Adipocyte (in vitro differentiated cells): ENCODE measurements around the gene ARFGAP1.
"Not testable (repeated sequence)": the region's sequence is repeated elsewhere in the genome, so short reads cannot be mapped to it uniquely, and the experiment has no call there.

Experiments used
- DNase-seq: peaks from one replicate; pipeline ENCODE4 v3.0.0-alpha.2; 2015; ENCODE audit warnings: low read depth
- H3K27me3 ChIP-seq: replicated peaks from 2 replicates; pipeline ENCODE4 v1.7.0; 2013; ENCODE audit warnings: mild to moderate bottlenecking, low read length, moderate library complexity; ENCODE audit not compliant: control insufficient read depth, insufficient read depth
- H3K36me3 ChIP-seq: 2 replicates; pipeline ENCODE4 v1.7.0; 2013; ENCODE audit warnings: low read length, mild to moderate bottlenecking, moderate library complexity; ENCODE audit not compliant: control insufficient read depth, insufficient read depth, severe bottlenecking
- H3K4me1 ChIP-seq: 2 replicates; pipeline ENCODE4 v1.7.0; 2013; ENCODE audit warnings: mild to moderate bottlenecking, low read length, moderate library complexity; ENCODE audit not compliant: control insufficient read depth, insufficient read depth
- H3K4me3 ChIP-seq: 2 replicates; pipeline ENCODE4 v1.7.0; 2013; ENCODE audit warnings: mild to moderate bottlenecking, low read length, moderate library complexity
- H3K9ac ChIP-seq: 2 replicates; pipeline ENCODE4 v1.7.0; 2013; ENCODE audit warnings: mild to moderate bottlenecking, low read length, moderate library complexity
- H3K9me3 ChIP-seq: 2 replicates; pipeline ENCODE4 v1.7.0; 2013; ENCODE audit warnings: mild to moderate bottlenecking, low read length, moderate library complexity; ENCODE audit not compliant: control insufficient read depth

Gene ARFGAP1

DNA sequence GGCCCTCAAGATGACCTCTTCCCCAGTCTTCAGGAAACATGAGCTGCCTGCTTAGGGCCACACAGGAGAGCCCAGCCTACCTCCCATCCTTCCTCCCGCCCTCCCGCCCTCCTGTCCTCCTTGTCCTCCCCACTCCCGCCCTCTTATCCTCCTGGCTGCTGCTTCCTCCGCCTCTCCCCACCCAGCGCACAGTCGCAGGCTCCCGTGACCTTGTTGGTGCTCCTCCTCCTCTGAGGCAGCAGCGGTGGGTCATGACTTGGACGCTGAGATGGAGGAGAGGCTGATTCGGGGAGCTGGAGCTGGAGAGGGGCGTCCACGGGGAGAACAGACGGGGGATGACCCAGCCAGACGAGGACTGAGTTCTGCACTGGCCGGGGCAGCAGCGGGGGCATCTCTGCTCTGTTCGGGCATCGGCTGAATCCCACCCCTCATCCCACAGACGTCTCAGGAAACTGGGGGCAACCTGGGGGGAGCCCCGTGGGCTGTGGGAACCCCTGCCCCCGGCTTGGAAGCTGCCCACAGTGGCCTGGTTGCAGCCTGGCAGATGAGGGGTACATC lies 56.2 kb downstream of the ARFGAP1 start:
- Histone ChIP-seq H3K4me3 (no peak overlapping the region), H3K9me3 (peaks cover 8% of the 10 kb centered on the region), H3K27me3 (peaks cover 48% of the 10 kb centered on the region), H3K4me1 (no peaks in the 10 kb centered on the region), H3K9ac (no peak overlapping the region), H3K36me3 (no peaks in the 10 kb centered on the region)
- no peak for DNase-seq

DNA sequence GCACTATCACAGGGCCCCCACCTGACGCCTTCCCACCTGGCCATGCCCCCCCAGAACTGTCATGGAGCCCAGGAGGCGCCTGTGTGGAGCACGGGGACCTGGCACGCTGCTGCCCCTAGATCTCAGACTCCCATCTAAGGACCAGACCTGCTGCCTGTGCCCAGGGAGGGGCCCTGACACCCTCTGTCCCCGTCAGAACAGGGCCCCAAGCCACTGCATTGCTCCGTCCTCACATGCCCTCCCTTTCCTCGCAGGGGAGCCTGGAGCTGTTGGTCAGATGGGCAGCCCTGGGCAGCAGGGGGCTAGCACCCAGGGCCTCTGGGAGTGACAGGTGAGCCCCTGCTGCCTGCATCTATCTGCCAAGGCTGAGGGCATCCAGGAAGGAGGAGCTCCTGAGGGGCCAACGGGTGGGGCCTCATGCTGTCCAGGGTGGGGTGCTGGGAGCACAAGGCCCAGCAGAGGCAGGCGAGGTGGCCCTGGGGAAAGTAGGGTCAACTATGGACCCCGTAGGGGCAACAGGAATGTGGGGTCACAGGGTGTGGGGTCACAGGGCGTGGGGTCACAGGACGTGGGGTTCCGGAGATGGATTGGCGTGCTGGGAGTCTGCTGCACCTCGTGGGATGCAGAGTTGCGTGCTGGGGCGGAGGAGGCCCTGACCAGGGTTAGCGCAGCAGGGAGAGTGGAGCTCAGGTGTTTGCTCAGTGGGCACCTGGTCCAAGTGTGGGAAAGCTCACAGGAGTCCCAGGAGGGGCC lies 56.9 kb downstream of the ARFGAP1 start:
- H3K27me3 ChIP-seq = peaks cover 48% of the 10 kb centered on the region
- DNase-seq = no peak
- no peaks in the 10 kb centered on the region for H3K36me3 ChIP-seq
- H3K9me3 ChIP-seq = peaks cover 13% of the 10 kb centered on the region
- no peak overlapping the region for H3K4me3 ChIP-seq
- no peak overlapping the region for H3K9ac ChIP-seq
- H3K4me1 ChIP-seq = no peaks in the 10 kb centered on the region

DNA sequence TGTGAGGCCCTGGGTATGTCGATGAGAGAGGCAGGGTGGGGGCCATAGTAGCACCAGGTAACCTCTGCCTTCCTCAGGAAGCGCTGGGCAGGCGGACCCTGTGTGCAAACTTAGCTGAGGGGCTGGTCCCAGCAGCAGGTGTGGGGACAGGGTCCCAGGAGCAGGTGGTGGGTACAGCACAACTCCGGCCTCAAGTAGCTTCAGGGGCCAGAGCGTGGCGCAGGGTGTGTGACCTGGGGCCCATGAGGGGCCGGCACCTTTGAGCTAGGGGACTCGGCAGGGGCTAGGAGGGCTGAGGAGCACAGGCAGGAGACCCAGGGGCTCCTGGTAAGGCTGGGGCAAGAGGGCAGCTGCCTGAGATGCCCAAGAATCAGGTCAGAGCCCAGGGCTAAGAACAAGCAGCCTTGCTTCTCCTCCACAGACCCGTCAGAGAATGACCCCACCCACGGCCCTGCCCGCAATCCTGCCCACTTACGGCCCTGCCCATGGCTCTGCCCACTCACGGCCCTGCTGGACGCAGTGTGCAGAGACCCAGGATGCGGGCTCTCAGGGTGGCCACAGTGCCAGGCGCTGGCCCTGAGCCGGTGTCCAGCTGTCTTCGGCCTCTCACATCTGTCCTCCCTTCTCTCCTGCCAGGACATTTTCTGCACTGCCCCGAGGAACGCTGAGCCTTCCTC lies 57.6 kb downstream of the ARFGAP1 start:
- Histone ChIP-seq H3K9me3 (peaks cover 13% of the 10 kb centered on the region), H3K36me3 (no peaks in the 10 kb centered on the region), H3K4me3 (no peak overlapping the region), H3K9ac (no peak overlapping the region), H3K4me1 (no peaks in the 10 kb centered on the region), H3K27me3 (peaks cover 46% of the 10 kb centered on the region)
- no peak for DNase-seq

DNA sequence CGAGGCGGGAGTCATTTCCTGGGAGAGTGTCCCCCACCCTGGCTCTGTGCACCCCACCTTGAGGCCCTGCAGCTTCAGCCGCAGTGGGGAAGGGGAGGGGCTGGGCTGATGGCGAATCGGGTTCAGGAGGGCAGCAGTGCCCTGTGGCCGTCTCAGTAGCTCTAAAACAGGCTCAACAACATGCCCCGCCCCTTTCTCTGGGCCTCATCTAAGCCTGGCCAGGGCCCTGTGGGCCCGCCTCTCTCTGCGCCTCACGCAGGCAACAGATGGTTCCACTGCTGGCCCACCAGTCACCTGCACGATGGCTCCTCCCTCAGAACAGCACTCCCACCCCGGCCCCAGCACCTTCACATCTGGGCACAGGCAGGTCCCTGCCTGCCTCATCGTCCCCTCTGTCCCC lies 58.3 kb downstream of the ARFGAP1 start:
- H3K4me3 ChIP-seq = no peak overlapping the region
- H3K36me3 ChIP-seq = no peaks in the 10 kb centered on the region
- no peaks in the 10 kb centered on the region for H3K4me1 ChIP-seq
- peaks cover 54% of the 10 kb centered on the region for H3K27me3 ChIP-seq
- H3K9ac ChIP-seq = no peak overlapping the region
- H3K9me3 ChIP-seq = peaks cover 13% of the 10 kb centered on the region
- DNase-seq = no peak

DNA sequence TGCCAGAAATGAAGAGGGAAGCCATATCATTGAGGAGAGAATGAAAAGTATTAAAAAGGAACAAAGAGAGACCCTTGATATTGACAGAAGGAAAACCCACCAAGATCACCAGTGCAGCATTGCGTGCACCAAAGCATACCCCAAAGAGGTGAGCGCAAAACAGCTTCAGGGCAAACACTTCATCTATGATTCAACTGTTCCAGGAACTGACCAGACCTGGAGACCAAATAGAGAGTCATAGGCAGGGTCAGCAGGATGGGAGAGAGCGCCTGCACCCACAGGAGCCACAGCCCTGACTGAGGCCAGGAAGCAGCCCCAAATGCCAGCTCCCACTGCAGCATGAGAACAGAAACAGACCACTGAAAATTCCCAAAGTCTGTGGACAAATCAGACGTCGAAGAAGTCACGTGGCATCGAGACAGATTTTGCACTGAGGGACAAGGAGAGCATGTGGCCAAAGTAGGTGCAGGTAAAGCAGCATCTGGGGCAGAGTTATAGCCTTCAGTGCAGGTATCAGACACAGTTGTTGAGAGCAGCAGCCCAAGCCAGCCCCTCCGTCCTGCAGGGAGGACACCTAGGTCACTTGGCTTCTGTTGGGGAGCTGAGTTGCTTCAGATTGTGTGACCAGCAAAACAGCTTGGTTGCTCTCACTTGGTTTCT lies 59.3 kb downstream of the ARFGAP1 start:
- Histone ChIP-seq H3K36me3 (no peaks in the 10 kb centered on the region), H3K4me3 (no peak overlapping the region), H3K9ac (no peak overlapping the region), H3K4me1 (no peaks in the 10 kb centered on the region), H3K9me3 (peaks cover 13% of the 10 kb centered on the region), H3K27me3 (peaks cover 61% of the 10 kb centered on the region)
- DNase-seq = no peak

- Histone ChIP-seq H3K9ac (no peak overlapping the region), H3K4me3 (no peak overlapping the region), H3K36me3 (no peaks in the 10 kb centered on the region), H3K27me3 (peaks cover 60% of the 10 kb centered on the region), H3K9me3 (peaks cover 13% of the 10 kb centered on the region), H3K4me1 (no peaks in the 10 kb centered on the region)
- DNase-seq = no peak
Observed at GRCh38 chr20:63332488-63333240, 60.1 kb downstream of the ARFGAP1 start.

DNA sequence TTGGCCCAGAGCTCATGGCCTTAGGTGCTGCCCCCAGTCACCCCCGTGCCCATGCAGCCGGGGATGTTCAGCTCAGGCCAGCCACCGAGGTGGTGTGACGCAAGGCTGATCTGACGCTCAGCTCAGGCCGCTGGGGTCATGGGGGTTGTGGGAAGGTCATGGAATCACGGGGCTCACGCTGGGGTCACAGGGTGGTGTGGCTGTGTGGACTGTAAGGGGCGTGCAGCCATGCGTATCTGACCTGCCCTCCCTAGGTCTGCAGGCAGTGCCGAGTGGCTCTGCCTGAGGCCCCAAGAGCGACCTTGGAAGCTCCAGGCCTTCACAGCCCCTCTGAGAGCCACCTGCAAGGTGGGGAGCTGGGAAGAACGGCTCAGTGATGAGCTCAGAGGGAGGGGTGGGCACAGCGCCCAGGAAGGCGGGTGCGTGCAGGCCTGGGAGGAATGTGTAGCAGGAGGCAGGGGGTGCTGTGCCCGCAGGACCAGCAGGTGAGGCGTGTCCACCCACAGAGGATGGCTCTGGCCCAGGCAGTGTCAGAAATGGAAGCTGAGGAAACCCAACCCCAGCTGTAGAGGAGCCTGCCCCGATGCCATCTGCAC lies 60.7 kb downstream of the ARFGAP1 start:
- no peak for DNase-seq
- Histone ChIP-seq H3K27me3 (peaks cover 54% of the 10 kb centered on the region), H3K4me3 (no peak overlapping the region), H3K36me3 (no peaks in the 10 kb centered on the region), H3K4me1 (no peaks in the 10 kb centered on the region), H3K9ac (no peak overlapping the region), H3K9me3 (peaks cover 13% of the 10 kb centered on the region)

GRCh38 chr20:63334356-63334755 lies 61.7 kb downstream of the ARFGAP1 start:
- Histone ChIP-seq H3K9ac (no peak overlapping the region), H3K36me3 (no peaks in the 10 kb centered on the region), H3K4me1 (no peaks in the 10 kb centered on the region), H3K27me3 (peaks cover 54% of the 10 kb centered on the region), H3K4me3 (no peak overlapping the region), H3K9me3 (peaks cover 13% of the 10 kb centered on the region)
- DNase-seq = no peak

- H3K9ac ChIP-seq, H3K36me3 ChIP-seq, H3K4me3 ChIP-seq, H3K4me1 ChIP-seq, DNase-seq: not testable (repeated sequence)
- Histone ChIP-seq H3K9me3 (peaks cover 13% of the 10 kb centered on the region), H3K27me3 (peaks cover 54% of the 10 kb centered on the region)
Observed at GRCh38 chr20:63335060-63335459, 62.4 kb downstream of the ARFGAP1 start.

- H3K4me1 ChIP-seq = no peaks in the 10 kb centered on the region
- no peak overlapping the region for H3K4me3 ChIP-seq
- H3K27me3 ChIP-seq = peaks cover 49% of the 10 kb centered on the region
- H3K36me3 ChIP-seq = no peaks in the 10 kb centered on the region
- no peak for DNase-seq
- peaks cover 13% of the 10 kb centered on the region for H3K9me3 ChIP-seq
- no peak overlapping the region for H3K9ac ChIP-seq
Observed at GRCh38 chr20:63335711-63336110, 63.1 kb downstream of the ARFGAP1 start.
